Esophagus muscularis mucosa (tissue), 3 donors: ENCODE results near the gene PPFIA4.

ENCODE experiments used
- EP300 ChIP-seq: sonication (generic); formaldehyde crosslinking; IDR thresholded peaks from one replicate; pipeline ENCODE4 v1.6.1; 2017; ENCODE audit warnings: antibody characterized with exemption
- POLR2AphosphoS5 ChIP-seq, 2 donors: sonication (generic); formaldehyde crosslinking; IDR thresholded peaks; one replicate each; pipeline ENCODE4 v1.6.1; 2017; ENCODE audit warnings: antibody characterized with exemption in 2 of 2

- TF ChIP-seq POLR2AphosphoS5 (IDR thresholded peaks at IDR 0.05) (no peak), EP300 (no peak)
Measured at GRCh38 chr1:203065986-203066385, 39.7 kb downstream of the PPFIA4 start.
